IMR-90 (cell line): ENCODE results near the gene LINC01488. TPM values are rescaled to one million over a fixed set of nuclear protein-coding genes. Genes with fewer than 3 reads are reported as not detected.

ENCODE experiments used
- ATAC-seq: fragments of 200-7000 bp; cut with Tn5 transposase; 2 replicates; pipeline ENCODE4 v1.9.1; 2020; ENCODE audit warnings: low read depth, mild to moderate bottlenecking, moderate library complexity
- BruUV-seq: library from RNA; stranded (reverse); fragments of 400-500 nt; replicated peaks from 2 replicates; lab custom pipeline; 2021; lab: Mats Ljungman, UMichigan
- CTCF ChIA-PET: fragments of 300-600 bp; formaldehyde crosslinking; extraction: SDS; loops from one replicate; lab custom pipeline; 2021; ENCODE audit warnings: antibody characterized with exemption; lab: Yijun Ruan, JAX
- POLR2A ChIA-PET: fragments of 300-600 bp; sonication (Branson Sonifier 250); formaldehyde crosslinking; loops from one replicate; lab custom pipeline; 2022; ENCODE audit warnings: antibody characterized with exemption; ENCODE audit not compliant: unreplicated experiment; lab: Charles Lee
- DNase-seq: peaks from one replicate; pipeline ENCODE4 v3.0.0; 2013
- H2AFZ ChIP-seq: replicated peaks from 2 replicates; pipeline ENCODE3; 2013; ENCODE audit warnings: low read length, mild to moderate bottlenecking; ENCODE audit not compliant: poor library complexity
- H2AK5ac ChIP-seq: 2 replicates; pipeline ENCODE4 v1.6.1; 2013; ENCODE audit warnings: low read depth, low read length, inconsistent platforms
- H2AK9ac ChIP-seq: replicated peaks from 2 replicates; pipeline ENCODE3; 2013; ENCODE audit warnings: mild to moderate bottlenecking, low read depth, low read length, moderate library complexity; ENCODE audit not compliant: poor library complexity
- H2BK120ac ChIP-seq: 2 replicates; pipeline ENCODE4 v1.6.1; 2013; ENCODE audit warnings: low read depth, low read length, inconsistent platforms
- H2BK15ac ChIP-seq: 3 replicates; pipeline ENCODE4 v1.6.1; 2013; ENCODE audit warnings: low read depth, low read length, inconsistent platforms
- H2BK20ac ChIP-seq: 2 replicates; pipeline ENCODE4 v1.6.1; 2013; ENCODE audit warnings: low read depth, mild to moderate bottlenecking, inconsistent platforms, low read length, moderate library complexity
- H2BK5ac ChIP-seq: 2 replicates; pipeline ENCODE4 v1.6.1; 2013; ENCODE audit warnings: mild to moderate bottlenecking, low read depth, low read length, inconsistent platforms; ENCODE audit not compliant: poor library complexity, severe bottlenecking
- H3K14ac ChIP-seq: replicated peaks from 2 replicates; pipeline ENCODE4 v1.6.1; 2013; ENCODE audit warnings: low read depth, low read length, inconsistent platforms
- H3K18ac ChIP-seq: 2 replicates; pipeline ENCODE4 v1.6.1; 2013; ENCODE audit warnings: low read depth, low read length, control low read depth
- H3K23ac ChIP-seq: 2 replicates; pipeline ENCODE4 v1.6.1; 2013; ENCODE audit warnings: low read depth, low read length, inconsistent platforms
- H3K27ac ChIP-seq: 2 replicates; pipeline ENCODE4 v1.5.1; 2013; ENCODE audit warnings: mild to moderate bottlenecking, control low read depth, low read length; ENCODE audit not compliant: insufficient read depth
- H3K27me3 ChIP-seq: 2 replicates; pipeline ENCODE4 v1.6.1; 2013; ENCODE audit warnings: low read length; ENCODE audit not compliant: control insufficient read depth, insufficient read depth
- H3K36me3 ChIP-seq: 2 replicates; pipeline ENCODE4 v1.6.1; 2013; ENCODE audit warnings: low read length, mixed read lengths; ENCODE audit not compliant: control insufficient read depth, insufficient read depth
- H3K4ac ChIP-seq: 2 replicates; pipeline ENCODE4 v1.6.1; 2013; ENCODE audit warnings: low read depth, low read length, inconsistent platforms
- H3K4me1 ChIP-seq: 2 replicates; pipeline ENCODE4 v1.6.1; 2013; ENCODE audit warnings: low read length, mixed read lengths; ENCODE audit not compliant: control insufficient read depth, insufficient read depth
- H3K4me2 ChIP-seq: 2 replicates; pipeline ENCODE4 v1.6.1; 2013; ENCODE audit warnings: low read depth, mild to moderate bottlenecking, control low read depth, low read length, moderate library complexity
- H3K4me3 ChIP-seq: 2 replicates; pipeline ENCODE4 v1.5.1; 2013; ENCODE audit warnings: low read depth, mild to moderate bottlenecking, control low read depth, low read length, moderate library complexity; ENCODE audit not compliant: insufficient read depth
- H3K56ac ChIP-seq: 2 replicates; pipeline ENCODE4 v1.6.1; 2013; ENCODE audit warnings: low read length, inconsistent platforms; ENCODE audit not compliant: insufficient read depth; ENCODE audit errors: extremely low read depth
- H3K79me1 ChIP-seq, 2 experiments: 2 replicates each; pipeline ENCODE4 v1.6.1; 2013; ENCODE audit warnings: low read length in 2 of 2, inconsistent platforms in 1 of 2, low read depth in 1 of 2
- H3K9ac ChIP-seq: 2 replicates; pipeline ENCODE4 v1.6.1; 2013; ENCODE audit warnings: low read depth, low read length, control low read depth
- H3K9me1 ChIP-seq: 2 replicates; pipeline ENCODE4 v1.6.1; 2013; ENCODE audit warnings: low read length, inconsistent platforms; ENCODE audit not compliant: insufficient read depth
- H3K9me3 ChIP-seq: 2 replicates; pipeline ENCODE4 v1.6.1; 2013; ENCODE audit warnings: low read length; ENCODE audit not compliant: control insufficient read depth, insufficient read depth
- H4K20me1 ChIP-seq: 2 replicates; pipeline ENCODE4 v1.6.1; 2013; ENCODE audit warnings: low read length, inconsistent platforms; ENCODE audit not compliant: insufficient read depth
- H4K5ac ChIP-seq: 2 replicates; pipeline ENCODE4 v1.6.1; 2013; ENCODE audit warnings: mild to moderate bottlenecking, low read depth, low read length, control low read depth
- H4K8ac ChIP-seq, 2 experiments: 2 replicates each; pipeline ENCODE4 v1.6.1; 2013; ENCODE audit warnings: low read depth in 2 of 2, low read length in 2 of 2, control low read depth in 1 of 2, inconsistent platforms in 1 of 2
- H4K91ac ChIP-seq: 2 replicates; pipeline ENCODE4 v1.6.1; 2013; ENCODE audit warnings: low read depth, low read length, inconsistent platforms; ENCODE audit not compliant: insufficient read depth
- BHLHE40 ChIP-seq: fragments of 150-350 bp; IDR thresholded peaks from 2 replicates; pipeline ENCODE4 v1.6.1; 2016; ENCODE audit warnings: mild to moderate bottlenecking, low read depth, low read length
- CEBPB ChIP-seq: IDR thresholded peaks from 2 replicates; pipeline ENCODE4 v1.6.1; 2012; ENCODE audit warnings: low read depth, low read length, improper control_type of control experiment
- MAFK ChIP-seq: IDR thresholded peaks from 2 replicates; pipeline ENCODE4 v1.6.1; 2012; ENCODE audit warnings: low read depth, low read length, improper control_type of control experiment
- MAZ ChIP-seq: IDR thresholded peaks from 2 replicates; pipeline ENCODE4 v1.6.1; 2012; ENCODE audit warnings: low read depth, mild to moderate bottlenecking, low read length, improper control_type of control experiment, moderate library complexity, borderline replicate concordance
- SMC3 ChIP-seq: fragments of 150-350 bp; IDR thresholded peaks from 2 replicates; pipeline ENCODE4 v1.6.1; 2016; ENCODE audit warnings: low read depth, mild to moderate bottlenecking, antibody characterized with exemption, low read length, moderate library complexity
- WGBS, 2 experiments: methylation state at CpG; one replicate each; pipeline versions ENCODE4 v1.1.5 to v1.1.7; 2013; ENCODE audit warnings: missing lambda C conversion rate in 2 of 2; ENCODE audit not compliant: insufficient read length in 1 of 2; ENCODE audit errors: extremely low coverage in 2 of 2; 5-methylcytosine and 5-hydroxymethylcytosine counted together
- dilution Hi-C: fragments of 300-500 bp; cut with HindIII; formaldehyde crosslinking; loops from one replicate; pipeline ENCODE4 v1.14.3; 2018; ENCODE audit warnings: low sequenced_read_pairs; ENCODE audit not compliant: unreplicated experiment
- in situ Hi-C: fragments of 300-500 bp; cut with MboI; formaldehyde crosslinking; loops from 3 replicates; pipeline ENCODE4 v1.14.3; 2019; ENCODE audit warnings: low sequenced_read_pairs, inconsistent platforms, mixed read lengths
- intact Hi-C: fragments of 100-400 bp; cut with micrococcal nuclease; formaldehyde crosslinking; loops from 2 replicates; pipeline ENCODE4 v1.10.0; 2022
- polyA plus RNA-seq, 3 experiments: library from polyadenylated mRNA; depleted of rRNA; stranded (reverse); fragments of >200 nt; gene quantifications; 2 replicates each; pipeline ENCODE4 v1.2.3, GENCODE V29; 2012; ENCODE audit warnings: low replicate concordance in 1 of 3
- total RNA-seq: library from RNA; depleted of rRNA; stranded (reverse); fragments of >200 nt; gene quantifications from 2 replicates; pipeline ENCODE4 v1.2.3, GENCODE V29; 2012
- TF ChIP-seq, protein P1 (sequence below): fragments of 150-350 bp; IDR thresholded peaks from 2 replicates; pipeline ENCODE4 v1.6.1; 2016; ENCODE audit warnings: low read depth, mild to moderate bottlenecking, low read length, moderate library complexity, borderline replicate concordance

Gene LINC01488
- total and polyA plus RNA-seq, 2 of the 4 experiments (the other 2 are of a cell fraction) = not detected

DNA sequence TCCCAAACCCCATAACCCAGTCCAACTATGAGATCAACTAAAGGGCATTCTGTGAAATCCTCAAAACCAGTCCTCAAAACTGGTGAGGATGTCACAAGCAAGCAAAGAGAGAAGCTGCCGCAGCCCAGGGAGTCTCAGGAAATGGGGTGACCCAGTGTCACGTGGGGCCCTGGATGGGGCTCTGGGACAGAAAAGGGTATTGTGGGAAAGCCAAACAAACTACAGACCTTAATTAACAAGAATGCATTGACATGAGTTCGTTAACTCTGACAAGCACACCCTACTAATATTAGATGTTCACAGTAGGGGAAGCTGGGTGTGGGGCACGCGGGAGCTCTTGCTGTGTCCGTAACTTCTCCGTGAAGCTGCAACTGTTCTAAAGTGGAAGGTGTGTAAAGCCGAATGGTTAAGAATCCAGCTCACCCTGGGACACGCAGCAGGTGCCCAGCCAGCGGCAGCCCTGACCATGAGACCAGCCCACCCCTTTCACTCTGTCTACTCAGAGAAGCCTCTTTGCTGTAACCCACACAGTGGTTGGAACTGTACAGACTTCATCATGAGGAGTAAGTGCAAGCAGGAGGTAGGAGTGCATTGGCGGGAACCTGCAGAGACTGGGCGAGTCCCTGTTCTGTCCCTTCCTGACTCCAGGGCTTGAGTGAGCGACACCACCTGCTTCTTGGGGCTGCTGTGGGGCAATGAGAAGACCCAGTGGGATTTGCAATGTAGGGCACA is 17.9 kb downstream of the LINC01488 start:
- Histone ChIP-seq H2BK15ac (no peak overlapping the region), H3K4me1 (peaks cover 12% of the 10 kb centered on the region), H2AK5ac (peak overlapping the region; percentile 70; the same call in 1 of the 2 replicates), H2BK20ac (peak overlapping the region; percentile 26; the same call in 1 of the 2 replicates), H4K20me1 (no peaks in the 10 kb centered on the region), H3K56ac (no peak overlapping the region), H3K9ac (no peak overlapping the region), H3K36me3 (no peaks in the 10 kb centered on the region), H3K18ac (no peak overlapping the region), H2BK5ac (no peak overlapping the region), H3K14ac (no peak overlapping the region), H3K9me3 (no peaks in the 10 kb centered on the region), H3K79me1 (peaks cover 0 to 10% of the 10 kb centered on the region in 2 experiments; a peak in 1 of 4 replicates), H3K27me3 (peaks cover 2% of the 10 kb centered on the region; the same call in 1 of the 2 replicates), H2AFZ (peak overlapping the region; percentile 40), H3K9me1 (peaks cover 16% of the 10 kb centered on the region), H3K23ac (no peak overlapping the region), H4K5ac (no peak overlapping the region), H2AK9ac (no peak overlapping the region), H2BK120ac (0 out of 2 replicates have a peak overlapping the region, but pooled peaks have one; percentile 6), H3K4me2 (no peak overlapping the region), H4K8ac (no peak overlapping the region), H3K4me3 (no peak overlapping the region), H3K4ac (peak overlapping the region; percentile 30), H4K91ac (no peak overlapping the region), H3K27ac (no peak overlapping the region)
- ATAC-seq (no peak), DNase-seq (no peak)
- intact Hi-C loops (no loop called here), in situ Hi-C loops (no loop called here), dilution Hi-C loops (no loop called here)
- ChIA-PET POLR2A (no interaction called here), CTCF (no interaction called here)
- no peak for TF ChIP-seq BHLHE40
- no peak for TF ChIP-seq SMC3
- TF ChIP-seq, protein P1, sequence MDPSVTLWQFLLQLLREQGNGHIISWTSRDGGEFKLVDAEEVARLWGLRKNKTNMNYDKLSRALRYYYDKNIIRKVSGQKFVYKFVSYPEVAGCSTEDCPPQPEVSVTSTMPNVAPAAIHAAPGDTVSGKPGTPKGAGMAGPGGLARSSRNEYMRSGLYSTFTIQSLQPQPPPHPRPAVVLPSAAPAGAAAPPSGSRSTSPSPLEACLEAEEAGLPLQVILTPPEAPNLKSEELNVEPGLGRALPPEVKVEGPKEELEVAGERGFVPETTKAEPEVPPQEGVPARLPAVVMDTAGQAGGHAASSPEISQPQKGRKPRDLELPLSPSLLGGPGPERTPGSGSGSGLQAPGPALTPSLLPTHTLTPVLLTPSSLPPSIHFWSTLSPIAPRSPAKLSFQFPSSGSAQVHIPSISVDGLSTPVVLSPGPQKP = no peak
- TF ChIP-seq MAZ = no peak
- no peak for TF ChIP-seq CEBPB
- no peak for TF ChIP-seq MAFK
- no CpG with 5 or more reads among the region's 13 CpGs for WGBS, 2 experiments
- BruUV-seq = no TSS peak
